GM12873 (cell line): ENCODE data around the gene LYVE1.

Experiments used
- CTCF ChIP-seq: IDR thresholded peaks from 2 replicates; pipeline ENCODE4 v1.5.1; 2012; ENCODE audit warnings: low read depth, mild to moderate bottlenecking, moderate library complexity, low read length, control low read depth; ENCODE audit not compliant: insufficient read depth; ENCODE audit errors: missing control alignments

Gene LYVE1

GRCh38 chr11:10511181-10511621 is 57.3 kb downstream of the LYVE1 start:
- TF ChIP-seq CTCF: no peak
